Neural cell (in vitro differentiated cells): ENCODE measurements around the gene CYP21A2.
"Not testable (repeated sequence)": the region's sequence is repeated elsewhere in the genome, so short reads cannot be mapped to it uniquely, and the experiment has no call there.

ENCODE experiments used
- CTCF ChIP-seq: fragments of 450-650 bp; IDR thresholded peaks from 2 replicates; pipeline ENCODE4 v1.5.1; 2014; ENCODE audit warnings: antibody characterized with exemption, mild to moderate bottlenecking, moderate library complexity; ENCODE audit not compliant: poor library complexity, severe bottlenecking
- EZH2 ChIP-seq: fragments of 200-600, 300-800 bp; shearing (Covaris generic), sonication (generic); IDR thresholded peaks from 2 replicates; pipeline ENCODE4 v1.6.1; 2014; ENCODE audit warnings: antibody characterized with exemption, low read length, borderline replicate concordance, mild to moderate bottlenecking; ENCODE audit not compliant: insufficient read depth, poor library complexity, severe bottlenecking
- POLR2AphosphoS5 ChIP-seq: IDR thresholded peaks from 2 replicates; pipeline ENCODE4 v1.6.1; 2012
- SMC3 ChIP-seq: fragments of 450-650 bp; conservative IDR thresholded peaks from 2 replicates; pipeline ENCODE4 v1.6.1; 2014; ENCODE audit warnings: antibody characterized with exemption, mild to moderate bottlenecking, moderate library complexity; ENCODE audit not compliant: poor library complexity

DNA sequence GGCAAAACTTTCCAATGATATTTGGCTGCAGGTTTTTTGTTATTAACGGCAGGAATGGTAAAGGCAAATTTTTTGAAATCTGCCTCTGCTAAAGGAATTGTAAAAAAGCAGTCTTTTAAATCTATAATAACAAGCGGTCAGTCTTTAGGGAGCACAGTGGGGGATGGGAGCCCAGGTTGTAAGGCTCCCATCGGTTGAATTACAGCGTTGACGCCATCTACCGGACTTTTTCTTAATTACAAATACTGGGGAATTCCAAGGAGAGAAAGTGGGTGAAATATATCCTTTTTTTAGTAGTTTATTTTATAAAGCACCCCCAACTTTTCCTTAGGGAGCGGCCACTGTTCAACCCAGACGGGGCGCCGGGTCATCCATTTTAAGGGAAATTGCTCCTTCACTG lies 48.9 kb upstream of the CYP21A2 start:
- TF ChIP-seq CTCF, POLR2AphosphoS5, EZH2, SMC3: not testable (repeated sequence)
